Activated CD4-positive, CD25-positive, alpha-beta regulatory T cell treated with anti-CD3 and anti-CD28 coated beads, Interleukin-2, amount 50 U/mL, for 16 hours (primary cell): ENCODE data around the gene TEX44.
"Not testable (repeated sequence)": the region's sequence is repeated elsewhere in the genome, so short reads cannot be mapped to it uniquely, and the experiment has no call there.

ENCODE experiments used
- DNase-seq: peaks from one replicate; pipeline ENCODE4 v3.0.0-alpha.2; 2020; ENCODE audit warnings: low read depth, low spot score

The TEX44 gene

GRCh38 chr2:231571661-231572191 lies 20.9 kb upstream of the TEX44 start:
- no peak for DNase-seq

DNA sequence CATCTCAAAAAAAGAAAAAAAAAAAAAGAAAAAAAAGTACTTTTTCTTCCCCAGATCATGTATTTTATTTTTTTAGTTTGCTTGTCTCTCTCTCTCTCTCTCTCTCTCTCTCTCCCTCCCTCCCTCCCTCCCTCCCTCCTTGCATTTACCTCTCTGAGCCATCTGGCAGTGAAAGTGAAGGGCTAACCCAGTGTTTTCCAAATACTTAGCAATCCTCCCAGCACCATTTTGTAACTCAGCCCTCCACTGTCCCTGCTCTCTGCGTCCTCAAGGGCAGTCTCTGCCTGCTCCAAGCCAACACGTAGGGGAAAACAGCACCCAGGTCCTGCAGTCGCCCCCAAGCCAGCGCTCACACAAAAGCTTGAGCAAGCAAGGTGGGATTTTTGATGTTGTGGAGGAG lies 19.6 kb upstream of the TEX44 start:
- no peak for DNase-seq

DNA sequence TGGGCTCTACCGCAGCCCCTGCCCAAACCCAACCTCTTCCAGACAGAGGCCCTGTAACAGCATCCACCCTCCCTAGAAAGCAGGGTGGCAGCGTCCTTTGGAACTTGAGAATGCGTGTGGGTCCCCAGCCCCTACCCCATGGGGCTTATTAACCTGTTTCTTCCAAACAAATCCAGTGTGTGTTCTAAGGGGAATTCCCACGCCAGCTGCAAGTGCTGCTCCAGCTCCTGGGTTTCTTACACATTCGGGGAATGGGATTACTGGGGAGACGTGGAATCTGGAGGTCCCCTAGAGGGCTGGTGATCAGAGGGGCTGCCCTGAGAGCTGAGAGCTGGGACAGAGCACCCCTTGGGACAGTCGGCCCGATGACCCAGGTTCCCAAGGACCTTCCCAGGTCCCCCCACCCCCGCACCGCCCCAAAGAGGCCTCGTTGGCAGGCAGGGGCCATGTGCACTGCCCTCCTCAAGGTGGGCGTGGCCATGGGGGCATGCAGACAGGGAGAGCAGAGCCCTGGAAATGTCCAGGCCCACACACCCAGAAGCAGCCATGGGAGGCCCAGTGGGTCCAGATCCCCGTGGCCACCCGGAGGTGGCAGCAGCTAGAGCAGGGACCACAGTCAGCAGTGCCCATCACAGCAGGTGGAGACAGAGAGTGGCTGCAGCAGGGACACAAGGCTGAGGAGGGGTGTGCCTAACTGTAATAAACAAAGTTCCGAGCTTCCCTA lies 18.8 kb upstream of the TEX44 start:
- DNase-seq: no peak

GRCh38 chr2:231575612-231576256 lies 16.9 kb upstream of the TEX44 start:
- no peak for DNase-seq

DNA sequence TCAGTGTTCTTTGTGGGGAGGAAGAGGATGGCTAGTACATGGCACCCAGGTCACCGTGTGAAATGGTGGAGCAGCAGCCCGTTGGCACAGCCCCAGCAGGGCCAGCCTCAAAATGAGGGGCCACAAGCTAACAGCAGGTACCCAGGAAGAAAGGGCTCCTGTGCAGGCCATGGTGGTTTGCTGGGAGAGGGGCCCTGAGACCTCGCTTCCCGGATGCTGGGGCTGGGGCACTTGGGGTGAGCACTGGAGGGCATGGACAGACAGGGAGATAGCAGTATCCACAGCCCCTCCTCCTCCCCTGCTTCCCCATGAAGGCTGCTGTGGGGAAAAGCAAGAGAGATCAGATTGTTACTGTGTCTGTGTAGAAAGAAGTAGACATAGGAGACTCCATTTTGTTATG lies 16.2 kb upstream of the TEX44 start:
- DNase-seq: no peak

DNA sequence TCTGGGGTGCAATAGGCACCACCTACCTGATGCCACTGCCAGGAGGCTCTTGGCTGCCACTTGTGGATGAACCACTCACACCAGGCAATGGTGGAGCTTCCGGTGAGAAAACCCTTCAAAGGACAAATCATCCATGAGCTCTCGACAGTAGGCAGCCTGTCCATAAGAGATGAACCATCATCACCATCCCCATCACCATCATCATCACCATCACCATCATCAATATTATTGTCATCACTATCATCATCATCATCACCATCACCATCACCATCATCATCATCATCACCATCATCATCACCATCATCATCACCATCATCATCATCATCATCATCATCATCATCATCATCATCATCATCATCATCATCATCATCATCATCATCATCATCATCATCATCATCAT lies 14.0 kb upstream of the TEX44 start:
- DNase-seq: not testable (repeated sequence)

GRCh38 chr2:231579560-231579959 lies 13.1 kb upstream of the TEX44 start:
- DNase-seq: no peak

- no peak for DNase-seq
Measured at GRCh38 chr2:231581328-231581727, 11.3 kb upstream of the TEX44 start.

- no peak for DNase-seq
Measured at GRCh38 chr2:231583982-231584381, 8.7 kb upstream of the TEX44 start.

DNA sequence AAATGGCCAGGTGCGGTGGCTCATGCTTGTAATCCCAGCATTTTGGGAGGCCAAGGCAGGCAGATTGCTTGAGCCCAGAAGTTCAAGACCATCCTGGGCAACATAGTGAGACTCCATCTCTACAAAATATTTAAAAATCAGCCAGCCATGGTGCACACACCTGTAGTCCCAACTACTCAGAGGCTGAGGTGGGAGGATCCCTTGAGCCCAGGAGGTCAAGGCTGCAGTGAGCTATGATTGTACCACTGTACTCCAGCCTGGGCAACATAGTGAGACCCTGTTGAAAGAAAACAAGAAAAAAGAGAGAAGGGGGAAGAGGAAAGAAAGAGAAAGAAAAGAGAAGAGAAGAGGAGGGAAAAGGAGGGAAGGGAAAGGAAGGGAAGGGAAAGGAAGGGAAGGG lies 4.9 kb upstream of the TEX44 start:
- not testable (repeated sequence) for DNase-seq

- no peak for DNase-seq
Measured at GRCh38 chr2:231589656-231590055, 3.0 kb upstream of the TEX44 start.

GRCh38 chr2:231590614-231591013 lies 2.0 kb upstream of the TEX44 start:
- no peak for DNase-seq

DNA sequence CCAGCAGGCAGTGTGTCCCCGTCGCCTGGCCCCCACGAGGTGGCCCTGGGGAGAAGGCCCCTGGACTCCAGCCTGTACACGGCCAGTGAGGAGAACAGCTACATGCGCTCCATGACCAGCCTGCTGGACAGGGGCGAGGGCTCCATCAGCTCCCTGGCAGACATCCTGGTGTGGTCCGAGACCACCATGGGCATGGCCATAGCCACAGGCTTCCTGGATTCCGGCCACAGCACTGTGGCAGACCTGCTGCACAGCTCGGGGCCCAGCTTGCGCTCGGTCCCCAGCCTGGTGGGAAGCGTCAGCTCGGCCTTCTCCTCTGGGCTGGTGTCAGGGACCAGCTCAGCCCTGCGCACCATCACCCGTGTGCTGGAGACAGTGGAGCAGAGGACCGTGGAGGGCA lies 1.0 kb downstream of the TEX44 start:
- no peak for DNase-seq

GRCh38 chr2:231597014-231597611 lies 4.4 kb downstream of the TEX44 start:
- DNase-seq: no peak

GRCh38 chr2:231597627-231598026 lies 5.0 kb downstream of the TEX44 start:
- no peak for DNase-seq

- no peak for DNase-seq
Measured at GRCh38 chr2:231600619-231601355, 8.1 kb downstream of the TEX44 start.

GRCh38 chr2:231601356-231602229 lies 8.9 kb downstream of the TEX44 start:
- DNase-seq: peak; percentile 65

DNA sequence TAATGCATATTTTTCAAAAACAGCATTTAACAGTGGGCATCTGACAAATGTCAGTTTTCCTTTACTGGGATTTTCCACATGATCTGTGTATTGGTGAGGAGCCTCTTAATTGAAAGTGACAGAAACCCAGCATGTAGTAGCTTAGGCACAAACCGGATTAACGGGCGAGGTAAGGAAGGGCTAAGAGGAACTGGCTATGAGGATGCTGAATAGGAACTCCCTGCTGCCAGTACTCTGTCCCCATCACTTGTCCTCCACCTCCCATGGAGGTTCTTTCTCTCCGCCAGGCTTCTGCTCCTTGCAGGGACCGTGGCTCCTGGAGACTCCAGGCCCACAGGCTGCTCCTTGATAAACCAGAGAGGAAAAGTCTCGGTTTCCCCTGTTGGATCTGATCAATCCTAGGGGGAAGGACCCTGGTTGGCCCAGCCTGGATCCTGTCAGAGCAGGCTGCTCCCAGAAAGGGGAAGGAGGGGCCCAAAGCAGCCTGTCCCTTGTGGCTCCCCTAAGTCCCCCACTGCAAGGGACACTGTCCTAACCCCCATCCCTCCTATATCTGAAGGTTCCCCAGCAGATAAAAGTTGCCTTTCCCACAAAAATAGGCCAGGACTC lies 10.3 kb downstream of the TEX44 start:
- DNase-seq: no peak

- DNase-seq: no peak
Measured at GRCh38 chr2:231604101-231604684, 11.5 kb downstream of the TEX44 start.
